GM20431 (cell line): ENCODE data around the gene PPT1.
"Not testable (repeated sequence)": the region's sequence is repeated elsewhere in the genome, so short reads cannot be mapped to it uniquely, and the experiment has no call there.

Experiments
- in situ Hi-C: fragments of 300-500 bp; cut with MseI, MboI; formaldehyde crosslinking; loops from one replicate; pipeline ENCODE4 v1.15.0; 2020; ENCODE audit warnings: low sequenced_read_pairs; ENCODE audit not compliant: unreplicated experiment

Gene PPT1

DNA sequence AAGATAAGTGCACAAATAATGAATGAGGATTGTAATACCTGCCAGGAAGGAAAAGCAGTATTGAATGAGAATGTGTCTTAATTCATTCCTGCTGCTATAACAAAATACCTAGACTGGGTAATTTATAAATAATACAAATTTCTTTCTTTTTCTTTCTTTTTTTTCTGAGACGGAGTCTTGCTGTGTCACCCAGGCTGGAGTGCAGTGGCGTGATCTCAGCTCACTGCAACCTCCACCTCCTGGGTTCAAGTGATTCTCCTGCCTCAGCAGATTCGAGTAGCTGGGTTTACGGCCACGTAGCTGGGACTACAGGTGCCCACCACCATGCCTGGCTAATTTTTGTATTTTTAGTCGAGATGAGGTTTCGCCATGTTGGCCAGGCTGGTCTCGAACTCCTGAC, 59.8 kb downstream of the PPT1 start:
- in situ Hi-C loops, result not testable (repeated sequence)

DNA sequence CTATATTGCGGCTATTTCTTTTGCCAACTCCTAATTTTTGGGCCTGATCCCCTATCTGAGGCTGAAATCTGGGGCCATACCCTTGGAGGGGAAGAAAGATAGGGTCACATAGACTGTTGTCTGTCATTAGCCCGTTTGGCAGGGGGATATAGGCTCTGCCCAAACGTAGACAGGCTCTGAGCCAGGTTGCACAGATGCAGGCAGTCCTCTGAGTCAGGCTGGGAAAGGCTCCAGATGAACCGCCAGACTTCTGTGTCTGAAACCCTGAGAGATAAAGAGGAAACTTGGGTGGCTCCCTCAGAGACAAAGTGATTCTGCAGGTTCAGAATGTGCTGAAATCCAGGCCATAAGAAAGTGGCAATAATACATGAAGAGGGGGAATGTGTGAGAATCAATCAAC, 60.5 kb downstream of the PPT1 start:
- in situ Hi-C loops, result no loop called here

DNA sequence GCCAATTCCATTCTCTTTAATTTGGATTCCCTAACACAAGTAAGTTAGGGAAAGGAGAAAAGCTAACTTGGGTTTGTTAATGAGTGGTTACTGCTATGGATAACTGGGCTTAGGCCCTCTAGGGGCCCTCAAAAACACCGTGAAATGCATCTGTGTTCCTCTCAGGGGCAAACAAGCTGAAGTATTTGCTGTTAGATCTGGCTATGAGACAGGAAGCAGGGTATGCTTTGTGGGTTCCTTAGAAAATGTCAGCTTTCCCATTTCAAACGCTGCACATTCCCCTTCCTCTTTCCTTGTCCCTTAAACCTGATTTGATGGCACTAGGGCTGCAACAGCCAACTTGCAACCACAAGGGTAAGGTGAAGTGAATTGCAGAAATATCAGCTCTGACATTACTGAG, 62.2 kb downstream of the PPT1 start:
- in situ Hi-C loops, result no loop called here

DNA sequence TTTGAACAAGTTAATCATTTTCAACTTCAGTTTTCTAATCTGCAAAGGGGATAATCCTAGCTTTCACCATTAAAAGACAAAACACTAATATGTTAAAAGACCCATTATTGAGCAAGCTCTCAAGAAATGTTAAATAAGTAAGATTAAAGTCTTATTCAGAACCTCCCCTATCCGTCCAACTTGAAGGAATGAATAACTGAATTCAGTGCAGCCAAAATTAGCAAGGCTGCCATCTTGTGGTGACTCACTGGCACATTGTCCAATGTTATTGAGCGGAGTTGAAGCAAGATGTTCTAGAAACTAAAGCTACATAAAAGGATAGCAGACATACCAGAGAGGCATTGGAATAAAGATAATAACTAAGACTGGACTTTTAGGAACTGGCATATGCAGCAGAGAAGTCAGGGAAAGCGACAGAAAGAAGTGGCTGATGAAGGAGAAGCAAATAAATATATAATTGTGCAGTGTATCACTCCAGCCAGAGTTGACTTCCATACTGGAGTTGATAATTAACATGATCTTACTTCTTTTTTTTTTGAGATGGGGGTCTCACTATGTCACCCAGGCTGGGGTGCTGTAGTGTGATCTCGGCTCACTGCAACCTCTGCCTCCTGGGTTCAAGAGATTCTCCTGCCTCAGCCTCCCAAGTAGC, 64.7 kb downstream of the PPT1 start:
- in situ Hi-C loops, result no loop called here

DNA sequence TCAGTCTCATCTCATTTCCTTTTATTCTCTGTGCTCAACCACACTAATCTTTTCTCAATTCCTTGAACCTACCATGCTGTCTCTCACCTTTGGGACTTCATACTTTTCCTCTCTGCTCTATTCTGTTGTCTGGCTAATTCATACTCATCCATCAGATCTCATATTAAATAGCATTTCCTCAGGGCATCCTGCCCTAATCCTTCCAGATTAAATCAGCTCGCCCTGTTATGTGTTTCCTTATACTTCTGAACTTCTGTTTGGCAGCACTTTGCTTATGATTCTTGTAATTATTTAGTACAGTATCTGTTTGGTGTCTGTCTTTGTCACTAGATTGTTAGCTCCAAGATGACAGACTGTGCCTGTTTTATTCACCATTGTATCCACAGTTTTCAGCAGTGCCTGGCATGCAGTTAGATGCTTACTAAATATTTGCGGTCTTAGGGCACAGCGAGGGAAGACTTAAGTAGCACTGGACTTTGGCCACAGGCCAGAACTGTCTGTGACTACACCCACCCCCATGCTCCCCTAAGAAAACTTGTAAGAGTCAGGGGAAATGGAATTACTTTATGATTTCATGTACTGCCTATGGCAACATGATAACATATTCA, 66.4 kb downstream of the PPT1 start:
- in situ Hi-C loops, result no loop called here

DNA sequence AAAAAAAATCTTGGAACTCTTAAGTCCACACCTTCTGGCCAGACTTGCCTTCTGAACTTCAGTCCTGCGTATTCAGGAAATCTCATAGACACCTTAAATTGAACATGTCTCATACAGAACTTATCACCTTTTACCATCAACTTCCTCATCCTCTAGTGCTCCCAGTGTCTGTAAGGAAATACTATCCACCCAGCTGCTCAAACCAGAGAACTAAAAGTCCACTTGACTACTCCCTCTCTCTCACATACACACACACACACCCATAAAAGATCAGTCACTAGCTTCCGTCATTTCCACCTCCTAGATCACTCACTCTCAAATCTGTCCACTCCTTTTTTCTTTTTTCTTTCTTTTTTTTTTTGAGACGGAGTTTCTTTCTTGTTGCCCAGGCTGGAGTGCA, 67.4 kb downstream of the PPT1 start:
- in situ Hi-C loops, result no loop called here

DNA sequence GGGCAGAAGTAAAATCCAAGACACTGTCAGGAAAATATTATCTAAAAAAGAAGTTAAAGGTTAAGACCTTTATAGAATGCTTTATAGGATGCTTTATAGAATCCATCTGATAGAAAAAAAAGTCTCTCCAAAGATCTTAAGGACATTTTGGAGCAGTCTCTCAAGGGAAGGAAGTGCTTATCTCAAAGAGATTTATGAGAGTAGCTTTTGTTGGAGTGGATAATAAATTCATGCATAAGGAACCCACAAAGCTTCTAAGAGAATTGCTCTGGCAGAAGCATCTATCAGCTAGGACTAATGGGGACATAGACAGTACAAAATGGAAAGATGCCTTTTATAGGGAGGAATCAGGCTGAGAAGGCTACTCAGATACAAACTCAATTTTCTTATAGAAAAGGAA, 69.4 kb downstream of the PPT1 start:
- in situ Hi-C loops, result no loop called here

DNA sequence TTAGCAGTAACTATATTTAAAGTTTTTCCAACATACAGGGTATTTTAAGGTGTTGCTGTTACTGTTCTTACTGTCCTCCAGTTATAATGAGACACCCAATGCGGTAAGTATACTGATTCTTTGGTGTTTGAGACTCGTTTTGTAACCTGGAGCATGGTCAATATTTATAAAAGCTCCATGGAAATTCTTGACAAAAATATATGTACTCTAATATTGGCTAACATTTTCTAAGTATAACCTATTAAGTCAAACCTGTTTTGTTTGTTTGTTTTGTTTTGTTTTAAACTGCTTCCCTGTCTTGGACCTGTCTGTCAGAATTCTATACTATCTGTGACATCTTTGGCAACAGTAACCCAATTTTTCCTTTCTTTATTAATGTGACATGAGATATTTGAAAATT, 72.4 kb downstream of the PPT1 start:
- in situ Hi-C loops, result no loop called here

DNA sequence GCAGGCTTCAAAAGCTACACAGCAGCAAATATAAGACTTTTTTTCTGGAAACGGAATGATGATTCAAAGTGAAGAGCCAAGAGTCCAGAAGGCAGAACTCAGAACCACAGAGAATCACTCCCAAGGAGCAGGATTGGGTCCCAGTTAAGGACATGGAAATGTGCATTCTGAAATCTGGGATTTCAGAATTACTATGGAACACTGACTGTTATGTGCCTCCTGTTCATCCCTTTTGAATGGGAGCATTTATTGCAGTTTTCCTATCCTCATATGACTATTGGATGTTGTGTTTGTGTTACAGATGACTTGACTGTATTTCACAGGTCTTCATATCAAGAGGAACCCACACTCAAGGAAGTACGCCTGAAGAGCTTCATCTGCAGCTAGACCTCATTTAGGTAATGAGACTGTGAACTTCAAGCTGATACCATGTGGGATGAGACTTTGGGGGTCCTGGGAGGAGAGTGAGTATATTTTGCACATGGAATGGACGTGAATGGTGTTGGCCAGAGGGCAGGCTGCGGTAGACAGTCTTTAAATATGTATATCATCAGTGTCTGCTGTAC, 73.6 kb downstream of the PPT1 start:
- in situ Hi-C loops, result no loop called here
